ENCODE data around the gene ALOX12B. TPM values are rescaled to one million over a fixed set of nuclear protein-coding genes. Genes with fewer than 3 reads are reported as not detected.

The ALOX12B gene
- total and polyA plus RNA-seq, 2 of the 13 experiments (the other 11 are each of a cell fraction or from before 2014, with no cell fraction given), result 0.13 TPM; not detected in 1

- TF ChIP-seq ZNF326 (CRISPR knock-in tag; IDR thresholded peaks at IDR 0.05; ENCODE audit: borderline replicate concordance) (no peak), ZNF652 (CRISPR knock-in tag; IDR thresholded peaks at IDR 0.05; ENCODE audit: borderline replicate concordance, low read depth) (peak; percentile 92), MNT (IDR thresholded peaks at IDR 0.05) (no peak), HCFC1 (IDR thresholded peaks at IDR 0.05; ENCODE audit: low read depth, low read length) (no peak), RFX5 (IDR thresholded peaks at IDR 0.05; ENCODE audit: low read depth, low read length) (0 out of 2 replicates have a peak, but pooled peaks have one; percentile 11), HOXA3 (CRISPR knock-in tag; IDR thresholded peaks at IDR 0.05) (peak; percentile 67; the same call in 1 of the 2 replicates), CREB1 (IDR thresholded peaks at IDR 0.05) (peak; percentile 78), CREB1 (CRISPR knock-in tag; IDR thresholded peaks at IDR 0.05) (peak; percentile 93), PREB (CRISPR knock-in tag; IDR thresholded peaks at IDR 0.05) (no peak), MXI1 (IDR thresholded peaks at IDR 0.05; ENCODE audit: borderline replicate concordance, low read depth, low read length) (peak; percentile 35; the same call in 1 of the 3 replicates), GFI1 (CRISPR knock-in tag; IDR thresholded peaks at IDR 0.05; ENCODE audit: borderline replicate concordance) (peak; percentile 86), HOXD1 (CRISPR knock-in tag; IDR thresholded peaks at IDR 0.05) (0 out of 2 replicates have a peak, but pooled peaks have one; percentile 51), TCF7 (IDR thresholded peaks at IDR 0.05; ENCODE audit: low read depth) (peak; percentile 97), KLF11 (CRISPR knock-in tag; IDR thresholded peaks at IDR 0.05) (0 out of 2 replicates have a peak, but pooled peaks have one; percentile 40), ZNF337 (CRISPR knock-in tag; IDR thresholded peaks at IDR 0.05; ENCODE audit: borderline replicate concordance, low read depth) (no peak), ZNF12 (CRISPR knock-in tag; IDR thresholded peaks at IDR 0.05) (0 out of 2 replicates have a peak, but pooled peaks have one; percentile 16), TRIM24 (CRISPR knock-in tag; IDR thresholded peaks at IDR 0.05) (no peak), BRF2 (CRISPR knock-in tag; IDR thresholded peaks at IDR 0.05) (peak; percentile 85), NFATC3 (CRISPR knock-in tag; IDR thresholded peaks at IDR 0.05) (peak; percentile 30; the same call in 1 of the 2 replicates), BCLAF1 (IDR thresholded peaks at IDR 0.05) (no peak), GMEB2 (CRISPR knock-in tag; IDR thresholded peaks at IDR 0.05; ENCODE audit: low read depth) (no peak)
Measured at GRCh38 chr17:8056232-8056975, 31.1 kb downstream of the ALOX12B start (continued).

Data from HepG2 (cell line).